Endothelial cell of umbilical vein (primary cell): Measurements from ENCODE around the gene LRP11. TPM values are rescaled to one million over a fixed set of nuclear protein-coding genes. Genes with fewer than 3 reads are reported as not detected.
"Not testable (repeated sequence)": the region's sequence is repeated elsewhere in the genome, so short reads cannot be mapped to it uniquely, and the experiment has no call there.

Experiments
- BruUV-seq: library from RNA; stranded (reverse); fragments of 400-500 nt; replicated peaks from 2 replicates; lab custom pipeline; 2021; lab: Mats Ljungman, UMichigan
- CTCF ChIA-PET: fragments of 300-600, 350-600 bp; sonication (Branson Sonifier 250); formaldehyde crosslinking; loops from one replicate; lab custom pipeline; 2021; ENCODE audit warnings: antibody characterized with exemption, inconsistent platforms; lab: Charles Lee
- POLR2A ChIA-PET: fragments of 300-600, 350-600 bp; sonication (Branson Sonifier 250); formaldehyde crosslinking; loops from one replicate; lab custom pipeline; 2021; ENCODE audit warnings: antibody characterized with exemption, inconsistent platforms; lab: Charles Lee
- DNase-seq: peaks from one replicate; pipeline ENCODE4 v3.0.0-alpha.2; 2011; ENCODE audit warnings: low read depth, low spot score
- FAIRE-seq: peaks from 2 replicates; lab custom pipeline; 2011; peaks lifted over from hg19 to GRCh38; lab: Jason Lieb, UNC
- H2AFZ ChIP-seq: 2 replicates; pipeline ENCODE4 v1.6.0; 2012; ENCODE audit warnings: low read depth, low read length, control low read depth, inconsistent platforms
- H3K27ac ChIP-seq: 2 replicates; pipeline ENCODE4 v1.5.1; 2011; ENCODE audit warnings: low read depth, mild to moderate bottlenecking, control low read depth, low read length, moderate library complexity; ENCODE audit not compliant: insufficient read depth
- H3K27me3 ChIP-seq, 2 experiments: 2 replicates each; pipeline versions ENCODE4 v1.6.0 to v1.6.1; 2011; ENCODE audit warnings: low read length in 2 of 2, mixed read lengths in 1 of 2; ENCODE audit not compliant: control insufficient read depth in 2 of 2, insufficient read depth in 2 of 2
- H3K36me3 ChIP-seq, 2 experiments: 2 replicates in 1 of 2; 3 replicates in 1 of 2; pipeline ENCODE4 v1.5.1; 2011; ENCODE audit warnings: low read length in 2 of 2, mild to moderate bottlenecking in 1 of 2, moderate library complexity in 1 of 2; ENCODE audit not compliant: control insufficient read depth in 2 of 2, insufficient read depth in 2 of 2; ENCODE audit errors: extremely low read depth in 1 of 2
- H3K4me1 ChIP-seq: 3 replicates; pipeline ENCODE4 v1.5.1; 2011; ENCODE audit warnings: mild to moderate bottlenecking, low read length; ENCODE audit not compliant: control insufficient read depth, insufficient read depth; ENCODE audit errors: extremely low read depth
- H3K4me2 ChIP-seq: 2 replicates; pipeline ENCODE4 v1.6.1; 2011; ENCODE audit warnings: low read length, control low read depth, mixed read lengths; ENCODE audit not compliant: insufficient read depth
- H3K4me3 ChIP-seq, 3 experiments: fragments of 200-600 bp in 1 of 3; sonication (generic), shearing (Covaris generic) in 1 of 3; replicated peaks in 1 of 3; 2 replicates each; pipeline ENCODE4 v1.5.1; 2011 to 2016; ENCODE audit warnings: control low read depth in 3 of 3, low read length in 3 of 3, mild to moderate bottlenecking in 2 of 3, inconsistent platforms in 1 of 3, low read depth in 1 of 3, moderate library complexity in 1 of 3; ENCODE audit not compliant: insufficient read depth in 1 of 3
- H3K79me2 ChIP-seq: 2 replicates; pipeline ENCODE4 v1.6.0; 2012; ENCODE audit warnings: low read length, inconsistent platforms; ENCODE audit not compliant: control insufficient read depth, insufficient read depth
- H3K9ac ChIP-seq: replicated peaks from 2 replicates; pipeline ENCODE3; 2011; ENCODE audit warnings: low read length, control low read depth; ENCODE audit not compliant: insufficient read depth; ENCODE audit errors: extremely low read depth
- H3K9me1 ChIP-seq: replicated peaks from 3 replicates; pipeline ENCODE4 v1.6.0; 2011; ENCODE audit warnings: mild to moderate bottlenecking, low read length; ENCODE audit not compliant: control insufficient read depth, insufficient read depth; ENCODE audit errors: extremely low read depth
- H3K9me3 ChIP-seq: replicated peaks from 2 replicates; pipeline ENCODE4 v1.5.1; 2012; ENCODE audit warnings: low read length, inconsistent platforms; ENCODE audit not compliant: control insufficient read depth, insufficient read depth
- H4K20me1 ChIP-seq: replicated peaks from 2 replicates; pipeline ENCODE3; 2011; ENCODE audit warnings: mild to moderate bottlenecking, low read length; ENCODE audit not compliant: control insufficient read depth, insufficient read depth; ENCODE audit errors: extremely low read depth
- EZH2 ChIP-seq: IDR thresholded peaks from 2 replicates; pipeline ENCODE4 v1.6.1; 2012; ENCODE audit warnings: borderline replicate concordance, low read depth, mild to moderate bottlenecking, moderate library complexity, low read length, inconsistent platforms; ENCODE audit not compliant: severe bottlenecking
- GATA2 ChIP-seq: IDR thresholded peaks from 2 replicates; pipeline ENCODE4 v1.7.0; 2011; ENCODE audit warnings: low read depth, mild to moderate bottlenecking, moderate library complexity, mixed read lengths, low read length; ENCODE audit not compliant: insufficient read length, insufficient read depth
- POLR2AphosphoS5 ChIP-seq: IDR thresholded peaks from 2 replicates; pipeline ENCODE4 v1.6.1; 2012; ENCODE audit warnings: low read depth, mild to moderate bottlenecking, control low read depth, low read length, moderate library complexity; ENCODE audit not compliant: insufficient read depth
- dilution Hi-C: fragments of 300-500 bp; cut with MboI; formaldehyde crosslinking; loops from one replicate; pipeline ENCODE4 v1.15.0; 2019; ENCODE audit warnings: low sequenced_read_pairs; ENCODE audit not compliant: extremely low pct_ligation_motif_present
- intact Hi-C: fragments of 100-400 bp; cut with micrococcal nuclease; formaldehyde crosslinking; loops from one replicate; pipeline ENCODE4 v1.10.0; 2022
- polyA plus RNA-seq, 4 experiments: library from polyadenylated mRNA; depleted of rRNA in 3 of 4; stranded (reverse) in 3 of 4; unstranded in 1 of 4; fragments of >200 nt; gene quantifications; 2 replicates each; pipeline versions ENCODE4 v1.2.1 to v1.2.3, GENCODE V29; 2011 to 2012; ENCODE audit warnings: missing spikeins in 1 of 4
- total RNA-seq: library from RNA; stranded (reverse); gene quantifications from 2 replicates; pipeline ENCODE4 v1.2.3, GENCODE V29; 2021

The LRP11 gene
- total and polyA plus RNA-seq, 2 donors (not counting 3 experiments of a cell fraction or from before 2014, with no cell fraction given), result 23.1 to 59.1 TPM

DNA sequence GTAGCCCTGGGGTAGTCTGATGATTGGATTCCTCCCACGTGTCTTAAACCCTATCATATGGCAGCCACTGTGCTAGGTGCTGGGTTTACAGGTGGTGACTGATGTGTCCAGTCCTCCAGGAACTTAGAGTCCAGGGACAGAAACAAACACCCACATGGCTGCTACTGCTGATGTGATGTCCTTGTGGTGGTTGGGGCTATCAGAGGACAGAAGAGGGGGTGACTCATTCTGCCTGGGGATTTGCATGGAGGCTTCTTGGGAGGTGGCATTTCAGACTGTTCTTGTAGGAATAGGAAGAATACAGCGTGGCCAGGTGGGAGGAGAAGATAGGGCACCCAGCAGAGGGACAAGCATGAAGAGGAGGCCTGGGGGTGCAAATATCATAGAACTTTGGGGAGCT is 48.9 kb upstream of the LRP11 start:
- no peak overlapping the region for H3K4me2 ChIP-seq
- H4K20me1 ChIP-seq, result no peaks in the 10 kb centered on the region
- H3K4me3 ChIP-seq, result no peak overlapping the region
- BruUV-seq, result no TSS peak
- no peak overlapping the region for H2AFZ ChIP-seq
- H3K79me2 ChIP-seq, result no peaks in the 10 kb centered on the region
- no peak overlapping the region for H3K9ac ChIP-seq
- H3K4me1 ChIP-seq, result no peaks in the 10 kb centered on the region
- intact Hi-C loops, result no loop called here
- TF ChIP-seq GATA2 (no peak), EZH2 (no peak), POLR2AphosphoS5 (no peak)
- H3K27ac ChIP-seq, result no peak overlapping the region
- no peaks in the 10 kb centered on the region for H3K36me3 ChIP-seq
- DNase-seq (no peak), FAIRE-seq (no peak)
- CTCF ChIA-PET, result no interaction called here
- POLR2A ChIA-PET, result no interaction called here
- no peaks in the 10 kb centered on the region for H3K9me1 ChIP-seq
- dilution Hi-C loops, result no loop called here
- peaks cover 3 to 8% of the 10 kb centered on the region in 2 experiments for H3K27me3 ChIP-seq
- no peaks in the 10 kb centered on the region for H3K9me3 ChIP-seq

DNA sequence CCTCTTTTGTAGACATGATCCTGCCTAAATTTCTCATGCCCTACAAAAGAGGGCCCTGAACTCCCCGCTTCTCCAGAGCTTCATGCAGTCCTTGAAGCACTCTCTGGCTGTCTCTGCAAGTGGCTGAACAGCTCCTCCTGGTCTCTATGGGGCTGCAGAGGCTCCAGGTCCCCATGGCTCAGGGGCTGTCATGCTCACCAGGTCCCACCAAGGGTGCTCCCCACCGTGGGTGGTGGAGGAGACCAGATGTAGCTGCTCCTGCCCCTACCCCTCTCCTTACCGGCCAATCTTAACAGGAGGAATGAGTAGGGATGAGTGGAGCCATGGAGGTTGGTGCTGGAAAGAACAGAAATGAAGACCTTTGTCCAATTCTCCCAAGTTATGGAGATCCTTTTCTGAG is 48.5 kb upstream of the LRP11 start:
- intact Hi-C loops, dilution Hi-C loops, BruUV-seq: not testable (repeated sequence)

More for the DNA sequence above, 48.5 kb upstream of the LRP11 start:
- H3K9ac ChIP-seq, H3K36me3 ChIP-seq, H3K4me1 ChIP-seq, FAIRE-seq, H2AFZ ChIP-seq, H3K27ac ChIP-seq, CTCF ChIA-PET, H3K79me2 ChIP-seq, POLR2A ChIA-PET, H4K20me1 ChIP-seq, H3K9me1 ChIP-seq, H3K27me3 ChIP-seq, H3K9me3 ChIP-seq, H3K4me3 ChIP-seq, H3K4me2 ChIP-seq, DNase-seq: not testable (repeated sequence)
